Osteocyte (in vitro differentiated cells): ENCODE results near the gene B4GALT2. TPM values are rescaled to one million over a fixed set of nuclear protein-coding genes. Genes with fewer than 3 reads are reported as not detected.
A peak's percentile ranks its signal among the peaks of the same experiment; 100 is the strongest.

Source experiments
- DNase-seq: peaks from one replicate; pipeline ENCODE4 v3.0.0; 2021; ENCODE audit warnings: mixed read lengths; ENCODE audit not compliant: unreplicated experiment; ENCODE audit errors: extremely low spot score
- H3K27ac Mint-ChIP-seq: one replicate; pipeline ENCODE4 v1.8.0; 2021; ENCODE audit warnings: mild to moderate bottlenecking, mixed read lengths; ENCODE audit not compliant: unreplicated experiment
- H3K27me3 Mint-ChIP-seq: one replicate; pipeline ENCODE4 v1.8.0; 2021; ENCODE audit warnings: mixed read lengths; ENCODE audit not compliant: unreplicated experiment
- H3K36me3 Mint-ChIP-seq: one replicate; pipeline ENCODE4 v1.8.0; 2021; ENCODE audit warnings: mixed read lengths; ENCODE audit not compliant: unreplicated experiment
- H3K4me1 Mint-ChIP-seq: one replicate; pipeline ENCODE4 v1.8.0; 2021; ENCODE audit warnings: mixed read lengths; ENCODE audit not compliant: unreplicated experiment
- H3K4me3 Mint-ChIP-seq: one replicate; pipeline ENCODE4 v1.8.0; 2021; ENCODE audit warnings: mild to moderate bottlenecking, moderate library complexity, mixed read lengths; ENCODE audit not compliant: unreplicated experiment
- H3K9me3 Mint-ChIP-seq: one replicate; pipeline ENCODE4 v1.8.0; 2021; ENCODE audit warnings: mixed read lengths; ENCODE audit not compliant: unreplicated experiment
- total RNA-seq: library from RNA; stranded (reverse); gene quantifications from 2 replicates; pipeline ENCODE4 v1.2.1, GENCODE V29; 2021
- TF ChIP-seq, protein P1 (sequence below): fragments of 200-600 bp; sonication (generic); IDR thresholded peaks from 2 replicates; pipeline ENCODE4 v1.5.0; 2021; ENCODE audit warnings: antibody characterized with exemption, mild to moderate bottlenecking, moderate library complexity

The B4GALT2 gene
- total RNA-seq, 1 donor from 2014 or later = 65.5 TPM

- H3K4me1 Mint-ChIP-seq = peaks cover 22% of the 10 kb centered on the region
- no peaks in the 10 kb centered on the region for H3K36me3 Mint-ChIP-seq
- H3K27me3 Mint-ChIP-seq = peaks cover 3% of the 10 kb centered on the region
- no peaks in the 10 kb centered on the region for H3K9me3 Mint-ChIP-seq
- no peak overlapping the region for H3K4me3 Mint-ChIP-seq
- no peak for DNase-seq
- no peak overlapping the region for H3K27ac Mint-ChIP-seq
- TF ChIP-seq, protein P1, sequence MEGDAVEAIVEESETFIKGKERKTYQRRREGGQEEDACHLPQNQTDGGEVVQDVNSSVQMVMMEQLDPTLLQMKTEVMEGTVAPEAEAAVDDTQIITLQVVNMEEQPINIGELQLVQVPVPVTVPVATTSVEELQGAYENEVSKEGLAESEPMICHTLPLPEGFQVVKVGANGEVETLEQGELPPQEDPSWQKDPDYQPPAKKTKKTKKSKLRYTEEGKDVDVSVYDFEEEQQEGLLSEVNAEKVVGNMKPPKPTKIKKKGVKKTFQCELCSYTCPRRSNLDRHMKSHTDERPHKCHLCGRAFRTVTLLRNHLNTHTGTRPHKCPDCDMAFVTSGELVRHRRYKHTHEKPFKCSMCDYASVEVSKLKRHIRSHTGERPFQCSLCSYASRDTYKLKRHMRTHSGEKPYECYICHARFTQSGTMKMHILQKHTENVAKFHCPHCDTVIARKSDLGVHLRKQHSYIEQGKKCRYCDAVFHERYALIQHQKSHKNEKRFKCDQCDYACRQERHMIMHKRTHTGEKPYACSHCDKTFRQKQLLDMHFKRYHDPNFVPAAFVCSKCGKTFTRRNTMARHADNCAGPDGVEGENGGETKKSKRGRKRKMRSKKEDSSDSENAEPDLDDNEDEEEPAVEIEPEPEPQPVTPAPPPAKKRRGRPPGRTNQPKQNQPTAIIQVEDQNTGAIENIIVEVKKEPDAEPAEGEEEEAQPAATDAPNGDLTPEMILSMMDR = no peak
Observed at GRCh38 chr1:43935711-43936427, 43.1 kb upstream of the B4GALT2 start.

DNA sequence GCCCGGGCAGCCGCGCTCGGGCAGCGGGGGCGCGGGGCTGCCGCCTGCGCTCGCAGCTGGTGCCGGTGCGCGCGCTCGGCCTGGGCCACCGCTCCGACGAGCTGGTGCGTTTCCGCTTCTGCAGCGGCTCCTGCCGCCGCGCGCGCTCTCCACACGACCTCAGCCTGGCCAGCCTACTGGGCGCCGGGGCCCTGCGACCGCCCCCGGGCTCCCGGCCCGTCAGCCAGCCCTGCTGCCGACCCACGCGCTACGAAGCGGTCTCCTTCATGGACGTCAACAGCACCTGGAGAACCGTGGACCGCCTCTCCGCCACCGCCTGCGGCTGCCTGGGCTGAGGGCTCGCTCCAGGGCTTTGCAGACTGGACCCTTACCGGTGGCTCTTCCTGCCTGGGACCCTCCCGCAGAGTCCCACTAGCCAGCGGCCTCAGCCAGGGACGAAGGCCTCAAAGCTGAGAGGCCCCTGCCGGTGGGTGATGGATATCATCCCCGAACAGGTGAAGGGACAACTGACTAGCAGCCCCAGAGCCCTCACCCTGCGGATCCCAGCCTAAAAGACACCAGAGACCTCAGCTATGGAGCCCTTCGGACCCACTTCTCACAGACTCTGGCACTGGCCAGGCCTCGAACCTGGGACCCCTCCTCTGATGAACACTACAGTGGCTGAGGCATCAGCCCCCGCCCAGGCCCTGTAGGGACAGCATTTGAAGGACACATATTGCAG, 42.4 kb upstream of the B4GALT2 start:
- Mint-ChIP-seq H3K27ac (no peak overlapping the region), H3K4me1 (peaks cover 20% of the 10 kb centered on the region), H3K4me3 (peak overlapping the region; percentile 66), H3K36me3 (no peaks in the 10 kb centered on the region), H3K27me3 (peaks cover 3% of the 10 kb centered on the region), H3K9me3 (no peaks in the 10 kb centered on the region)
- TF ChIP-seq, protein P1 = no peak
- no peak for DNase-seq

DNA sequence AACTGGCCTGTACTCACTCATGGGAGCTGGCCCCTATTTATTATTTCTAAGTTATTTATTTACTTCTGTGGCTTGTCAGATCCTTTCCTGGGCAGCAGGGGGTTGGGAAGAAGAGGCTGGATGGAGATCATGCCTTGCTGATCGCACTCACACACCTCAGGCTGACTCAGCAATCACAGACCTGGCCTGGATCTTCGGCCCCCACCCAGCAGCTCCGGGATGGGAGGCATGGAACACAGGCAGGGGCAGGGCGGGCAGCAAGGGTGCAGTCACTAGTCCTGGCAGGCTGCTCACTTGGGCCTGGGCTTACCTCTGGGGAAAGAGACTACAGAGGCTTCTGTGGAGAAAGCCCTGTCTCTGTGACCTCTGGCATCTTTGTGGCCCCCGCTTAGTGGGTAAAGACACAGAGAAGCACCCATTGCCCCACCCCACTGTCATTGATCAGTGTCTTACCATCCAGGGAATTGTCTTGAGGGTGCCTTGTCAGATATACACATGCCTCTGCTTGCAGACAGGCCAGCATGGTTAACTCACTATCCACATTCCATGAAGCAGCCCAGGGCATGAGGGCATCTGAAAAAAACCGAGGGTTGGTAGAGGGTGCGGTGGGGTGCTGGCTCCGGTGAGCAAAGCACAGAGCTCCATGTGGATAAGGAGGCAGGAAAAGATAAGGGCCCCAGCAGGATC, 41.7 kb upstream of the B4GALT2 start:
- H3K27ac Mint-ChIP-seq = no peak overlapping the region
- peaks cover 3% of the 10 kb centered on the region for H3K27me3 Mint-ChIP-seq
- H3K4me3 Mint-ChIP-seq = no peak overlapping the region
- peaks cover 20% of the 10 kb centered on the region for H3K4me1 Mint-ChIP-seq
- DNase-seq = no peak
- no peaks in the 10 kb centered on the region for H3K9me3 Mint-ChIP-seq
- H3K36me3 Mint-ChIP-seq = no peaks in the 10 kb centered on the region
- TF ChIP-seq, protein P1 = no peak

GRCh38 chr1:43938383-43938782, 40.6 kb upstream of the B4GALT2 start:
- DNase-seq = no peak
- Mint-ChIP-seq H3K4me1 (peaks cover 10% of the 10 kb centered on the region), H3K36me3 (no peaks in the 10 kb centered on the region), H3K27me3 (peaks cover 3% of the 10 kb centered on the region), H3K4me3 (no peak overlapping the region), H3K9me3 (no peaks in the 10 kb centered on the region), H3K27ac (no peak overlapping the region)
- TF ChIP-seq, protein P1 = no peak
